GM12878 (cell line): Measurements from ENCODE around the gene REPS1. TPM values are rescaled to one million over a fixed set of nuclear protein-coding genes. Genes with fewer than 3 reads are reported as not detected.

Experiments
- ATAC-seq: fragments of 200-7000 bp; cut with Tn5 transposase; 3 replicates; pipeline ENCODE4 v1.9.1; 2020; ENCODE audit warnings: mild to moderate bottlenecking, moderate library complexity
- BruUV-seq: library from RNA; stranded (reverse); fragments of 400-500 nt; replicated peaks from 2 replicates; lab custom pipeline; 2021; lab: Mats Ljungman, UMichigan
- CTCF ChIA-PET: fragments of 300-600 bp; sonication (Branson Sonifier 250); formaldehyde crosslinking; extraction: SDS; loops from one replicate; lab custom pipeline; 2021; ENCODE audit warnings: inconsistent platforms; lab: Yijun Ruan, JAX
- POLR2A ChIA-PET: fragments of 350-600 bp; formaldehyde crosslinking; extraction: SDS; loops from one replicate; lab custom pipeline; 2021; ENCODE audit warnings: inconsistent platforms; lab: Charles Lee
- RAD21 ChIA-PET: fragments of 300-600 bp; sonication (Branson Sonifier 250); formaldehyde crosslinking; loops from one replicate; lab custom pipeline; 2023; ENCODE audit warnings: antibody characterized with exemption; ENCODE audit not compliant: unreplicated experiment; lab: Charles Lee
- SMC1A ChIA-PET: fragments of 300-600 bp; sonication (Branson Sonifier 250); formaldehyde crosslinking; loops from one replicate; lab custom pipeline; 2023; ENCODE audit not compliant: unreplicated experiment, uncharacterized antibody; lab: Charles Lee
- DNase-seq: peaks from one replicate; pipeline ENCODE4 v3.0.0-alpha.2; 2011; ENCODE audit warnings: low read depth, low spot score
- FAIRE-seq: peaks from 3 replicates; lab custom pipeline; 2011; peaks lifted over from hg19 to GRCh38; lab: Jason Lieb, UNC
- H2AFZ ChIP-seq: 2 replicates; pipeline ENCODE4 v1.6.0; 2011; ENCODE audit warnings: low read depth, low read length, control low read depth; ENCODE audit not compliant: control insufficient read depth
- H3K27ac ChIP-seq: 2 replicates; pipeline ENCODE4 v1.5.1; 2011; ENCODE audit warnings: control low read depth; ENCODE audit not compliant: control insufficient read depth, insufficient read depth
- H3K27me3 ChIP-seq, 2 experiments: replicated peaks in 1 of 2; 2 replicates each; pipeline versions ENCODE4 v1.6.0 to v1.6.1; 2011; ENCODE audit warnings: low read length in 1 of 2; ENCODE audit not compliant: control insufficient read depth in 2 of 2, insufficient read depth in 2 of 2
- H3K36me3 ChIP-seq, 2 experiments: 2 replicates each; pipeline ENCODE4 v1.5.1; 2011; ENCODE audit warnings: low read length in 1 of 2; ENCODE audit not compliant: control insufficient read depth in 2 of 2, insufficient read depth in 2 of 2
- H3K4me1 ChIP-seq: 2 replicates; pipeline ENCODE4 v1.6.1; 2011; ENCODE audit warnings: mild to moderate bottlenecking, low read length, moderate library complexity, mixed read lengths; ENCODE audit not compliant: control insufficient read depth, insufficient read depth
- H3K4me2 ChIP-seq: 2 replicates; pipeline ENCODE4 v1.6.0; 2011; ENCODE audit warnings: control low read depth; ENCODE audit not compliant: control insufficient read depth, insufficient read depth
- H3K4me3 ChIP-seq: fragments of 200-600 bp; sonication (generic); 2 replicates; pipeline ENCODE4 v1.5.1; 2016
- H3K79me2 ChIP-seq: 2 replicates; pipeline ENCODE4 v1.6.0; 2011; ENCODE audit warnings: low read length; ENCODE audit not compliant: control insufficient read depth, insufficient read depth
- H3K9ac ChIP-seq: 2 replicates; pipeline ENCODE4 v1.8.0; 2011; ENCODE audit warnings: low read length, control low read depth, mixed read lengths; ENCODE audit not compliant: control insufficient read depth, insufficient read depth
- H3K9me3 ChIP-seq: replicated peaks from 3 replicates; pipeline ENCODE4 v1.5.1; 2011; ENCODE audit warnings: mild to moderate bottlenecking, low read length; ENCODE audit not compliant: control insufficient read depth, insufficient read depth
- H4K20me1 ChIP-seq: 2 replicates; pipeline ENCODE4 v1.6.0; 2011; ENCODE audit not compliant: control insufficient read depth, insufficient read depth
- MEF2B ChIP-seq: fragments of 450-650 bp; IDR thresholded peaks from 2 replicates; pipeline ENCODE4 v1.6.1; 2018; ENCODE audit warnings: mild to moderate bottlenecking, moderate library complexity; ENCODE audit not compliant: partially characterized antibody, poor library complexity, severe bottlenecking
- MTA2 ChIP-seq: fragments of 450-650 bp; IDR thresholded peaks from 2 replicates; pipeline ENCODE4 v1.6.1; 2016; ENCODE audit warnings: low read depth, mild to moderate bottlenecking, moderate library complexity
- NR2C1 ChIP-seq: fragments of 450-650 bp; IDR thresholded peaks from 2 replicates; pipeline ENCODE4 v1.6.1; 2017; ENCODE audit warnings: antibody characterized with exemption, mild to moderate bottlenecking, moderate library complexity
- PML ChIP-seq: IDR thresholded peaks from 2 replicates; pipeline ENCODE4 v1.6.1; 2012; ENCODE audit warnings: low read length, inconsistent platforms
- RELB ChIP-seq: fragments of 450-650 bp; IDR thresholded peaks from 2 replicates; pipeline ENCODE4 v1.6.1; 2017; ENCODE audit warnings: low read depth, mild to moderate bottlenecking, moderate library complexity
- SMAD1 ChIP-seq: fragments of 450-650 bp; IDR thresholded peaks from 2 replicates; pipeline ENCODE4 v1.6.1; 2018; ENCODE audit warnings: mild to moderate bottlenecking, low read depth; ENCODE audit not compliant: partially characterized antibody
- SREBF2 ChIP-seq: IDR thresholded peaks from 2 replicates; pipeline ENCODE4 v1.6.1; 2012; ENCODE audit warnings: mild to moderate bottlenecking, low read length
- WGBS: methylation state at CpG from one replicate; pipeline ENCODE4 v1.1.6; 2016; ENCODE audit warnings: low lambda C conversion rate; ENCODE audit not compliant: insufficient replicate concordance, insufficient coverage; ENCODE audit errors: missing lambda C conversion rate; 5-methylcytosine and 5-hydroxymethylcytosine counted together
- in situ Hi-C: fragments of 300-500 bp; cut with MboI; formaldehyde crosslinking; loops from 9 replicates; pipeline ENCODE4 v1.14.3; 2018; ENCODE audit warnings: mixed read lengths
- intact Hi-C: fragments of 100-400 bp; cut with micrococcal nuclease; formaldehyde crosslinking; loops from one replicate; pipeline ENCODE4 v1.14.2; 2022; ENCODE audit not compliant: unreplicated experiment
- polyA plus RNA-seq, 11 experiments: library from polyadenylated mRNA; depleted of rRNA in 4 of 11; unstranded in 6 of 11; stranded (reverse) in 5 of 11; fragments of >200 nt; fragmentation: Nextera tagmentation in 4 of 11; fragmentation: Illumina TruSeq in 1 of 11; extraction: Ambion mirVana in 4 of 11; extraction: Trizol in 1 of 11; gene quantifications; 1 replicate in 1 of 11; 2 replicates in 10 of 11; pipeline versions ENCODE4 v1.2.1 to v1.2.3, GENCODE V29; 2011 to 2016; ENCODE audit warnings: inconsistent platforms in 2 of 11, missing spikeins in 2 of 11, low read depth in 1 of 11
- total RNA-seq, 4 experiments: library from RNA; depleted of rRNA in 3 of 4; stranded (reverse); fragments of >200 nt in 3 of 4; fragmentation: Illumina TruSeq in 1 of 4; extraction: Trizol in 1 of 4; gene quantifications; 2 replicates each; pipeline versions ENCODE4 v1.2.1 to v1.2.3, GENCODE V29; 2013 to 2021

Gene REPS1
- total and polyA plus RNA-seq, 10 of the 15 experiments (the other 5 are each of a cell fraction or from before 2014, with no cell fraction given) = 13.7 to 59.3 (median 31.7) TPM

GRCh38 chr6:138988469-138988834 lies 399 bp upstream of the REPS1 start:
- CTCF ChIA-PET = interaction anchor here (0.9 to 9.6 kb wide), 20 partner anchors 12 to 401 kb away, joined by 3 to 166 read pairs (median 4); no protein-coding TSS in a partner anchor
- Histone ChIP-seq H3K27me3 (no peaks in the 10 kb centered on the region), H3K4me2 (peak overlapping the region; percentile 95), H3K4me1 (no peaks in the 10 kb centered on the region), H3K36me3 (no peaks in the 10 kb centered on the region), H3K4me3 (peak overlapping the region; percentile 96), H4K20me1 (0 out of 2 replicates have a peak, but pooled peaks cover 3% of the 10 kb centered on the region), H3K9me3 (peaks cover 4% of the 10 kb centered on the region; the same call in 1 of the 3 replicates), H3K9ac (peak overlapping the region; percentile 87), H3K27ac (peak overlapping the region; percentile 18; the same call in 1 of the 2 replicates), H3K79me2 (peaks cover 45% of the 10 kb centered on the region), H2AFZ (peak overlapping the region; percentile 96)
- 3% methylated on average over 11 of the region's 11 CpGs for WGBS
- no TSS peak for BruUV-seq
- FAIRE-seq (no peak), ATAC-seq (peak; percentile 2), DNase-seq (no peak)
- SMC1A ChIA-PET = interaction anchor here (0.8 to 11.4 kb wide), 12 partner anchors 9 to 376 kb away, joined by 3 to 163 read pairs (median 4); partner anchors contain the start of gene CCDC28A
- intact Hi-C loops = loop anchor here (1.0 to 5.0 kb wide), 4 partner anchors 40 to 401 kb away; partner anchors contain the start of gene ABRACL
- RAD21 ChIA-PET = interaction anchor here (1.2 to 6.4 kb wide), 3 partner anchors 122 to 376 kb away, joined by 3 to 94 read pairs (median 6); no protein-coding TSS in a partner anchor
- TF ChIP-seq MTA2 (peak; percentile 33; the same call in 1 of the 2 replicates), PML (0 out of 2 replicates have a peak, but pooled peaks have one; percentile 66), SREBF2 (no peak), NR2C1 (no peak), MEF2B (peak; percentile 2), SMAD1 (no peak), RELB (0 out of 2 replicates have a peak, but pooled peaks have one; percentile 38)
- in situ Hi-C loops = loop anchor here (5.0 kb wide), 1 partner anchor 171 kb away; no protein-coding TSS in a partner anchor
- POLR2A ChIA-PET = no interaction called here
